Activated CD8-positive, alpha-beta memory T cell treated with anti-CD3 and anti-CD28 coated beads for 4 hours (primary cell): ENCODE results near the gene KIAA0753.

Experiments
- DNase-seq, 2 donors: peaks; one replicate each; pipeline ENCODE4 v3.0.0-alpha.2; 2020; ENCODE audit warnings: low read depth in 2 of 2

Gene KIAA0753

DNA sequence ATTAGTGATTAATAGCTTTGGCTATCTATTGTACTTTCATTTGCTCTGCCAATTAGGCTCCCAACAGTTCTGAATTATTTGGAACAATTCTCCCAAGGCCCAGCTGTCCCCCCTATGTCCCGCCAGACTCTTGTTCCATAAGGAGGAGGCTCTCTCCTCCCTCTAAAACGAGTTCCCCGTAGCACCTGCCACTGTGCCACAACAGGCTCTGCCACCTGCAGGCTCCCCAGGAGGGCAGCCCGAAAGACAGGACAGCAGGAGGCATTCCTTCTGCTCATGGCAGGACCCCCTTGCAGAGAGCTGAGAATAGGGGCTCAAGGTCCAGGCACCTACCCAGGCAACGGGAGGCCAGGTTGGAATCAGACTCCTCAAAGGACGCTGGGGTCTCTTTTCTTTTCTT, 93.2 kb downstream of the KIAA0753 start:
- DNase-seq = no peak

DNA sequence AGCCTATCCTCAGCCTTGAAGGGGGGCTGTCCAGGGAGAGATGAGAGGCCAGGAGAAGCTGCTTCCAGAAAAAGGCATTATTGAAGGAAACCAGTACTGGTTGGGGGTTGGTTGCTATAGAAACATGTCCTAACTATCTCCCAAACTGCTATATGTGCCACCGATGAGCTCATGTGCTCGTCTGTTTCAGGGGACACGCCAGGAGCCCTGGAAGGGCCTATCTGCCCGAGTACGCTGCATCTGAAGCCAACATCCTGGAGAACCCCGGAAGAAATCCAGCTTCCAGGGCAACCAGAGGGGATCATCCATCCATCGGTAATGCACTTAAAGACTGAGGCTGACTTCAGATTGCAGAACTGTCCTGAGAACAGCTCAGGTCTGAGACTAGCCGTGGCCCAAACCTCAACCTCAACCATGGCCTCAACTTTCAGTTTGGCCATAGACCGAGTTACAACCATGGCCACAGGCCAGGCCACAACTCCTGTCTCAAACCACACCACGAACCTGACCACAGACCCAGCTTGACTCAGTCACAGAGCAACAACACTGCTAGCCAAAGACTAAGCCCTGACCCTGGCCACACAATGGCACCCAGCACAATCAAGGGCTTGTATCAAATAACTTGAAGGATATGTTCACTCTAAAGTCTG, 94.3 kb downstream of the KIAA0753 start:
- DNase-seq = no peak

DNA sequence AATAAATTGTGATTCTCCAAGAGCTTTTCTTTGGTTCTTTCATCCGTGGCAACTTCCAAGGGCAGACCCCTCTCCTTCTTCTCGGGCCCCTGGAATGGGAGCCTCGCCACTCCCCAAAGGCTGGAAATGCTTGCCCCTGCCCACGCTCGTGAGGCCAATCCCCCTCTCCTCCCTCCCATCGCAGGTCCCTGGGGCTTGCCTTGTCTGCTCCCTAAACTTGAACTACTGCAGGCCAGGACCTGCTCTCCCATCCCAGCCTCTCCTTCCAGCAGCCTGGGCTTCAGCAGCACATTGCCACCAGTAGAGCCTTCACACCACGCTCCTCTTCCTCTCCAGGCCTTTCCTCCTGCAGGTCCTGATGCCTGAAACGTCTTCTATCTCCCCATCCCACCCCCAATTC, 95.2 kb downstream of the KIAA0753 start:
- no peak for DNase-seq

DNA sequence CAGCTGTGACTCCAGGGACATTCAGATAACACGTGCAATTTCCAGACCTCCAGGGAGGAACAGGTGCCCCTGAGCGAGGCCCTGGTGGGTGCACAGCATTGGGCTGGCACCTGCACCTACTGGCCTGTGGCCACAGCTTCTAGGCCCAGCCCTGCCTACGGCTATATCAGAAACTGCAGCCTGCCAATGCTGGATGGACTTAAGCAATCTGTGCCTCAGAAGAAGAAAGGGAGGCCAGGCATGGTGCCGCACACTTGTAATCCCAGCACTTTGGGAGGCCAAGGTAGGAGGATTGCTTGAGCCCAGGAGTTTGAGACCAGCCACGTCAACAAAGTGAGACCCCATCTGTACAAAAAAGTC, 96.5 kb downstream of the KIAA0753 start:
- DNase-seq = no peak

DNA sequence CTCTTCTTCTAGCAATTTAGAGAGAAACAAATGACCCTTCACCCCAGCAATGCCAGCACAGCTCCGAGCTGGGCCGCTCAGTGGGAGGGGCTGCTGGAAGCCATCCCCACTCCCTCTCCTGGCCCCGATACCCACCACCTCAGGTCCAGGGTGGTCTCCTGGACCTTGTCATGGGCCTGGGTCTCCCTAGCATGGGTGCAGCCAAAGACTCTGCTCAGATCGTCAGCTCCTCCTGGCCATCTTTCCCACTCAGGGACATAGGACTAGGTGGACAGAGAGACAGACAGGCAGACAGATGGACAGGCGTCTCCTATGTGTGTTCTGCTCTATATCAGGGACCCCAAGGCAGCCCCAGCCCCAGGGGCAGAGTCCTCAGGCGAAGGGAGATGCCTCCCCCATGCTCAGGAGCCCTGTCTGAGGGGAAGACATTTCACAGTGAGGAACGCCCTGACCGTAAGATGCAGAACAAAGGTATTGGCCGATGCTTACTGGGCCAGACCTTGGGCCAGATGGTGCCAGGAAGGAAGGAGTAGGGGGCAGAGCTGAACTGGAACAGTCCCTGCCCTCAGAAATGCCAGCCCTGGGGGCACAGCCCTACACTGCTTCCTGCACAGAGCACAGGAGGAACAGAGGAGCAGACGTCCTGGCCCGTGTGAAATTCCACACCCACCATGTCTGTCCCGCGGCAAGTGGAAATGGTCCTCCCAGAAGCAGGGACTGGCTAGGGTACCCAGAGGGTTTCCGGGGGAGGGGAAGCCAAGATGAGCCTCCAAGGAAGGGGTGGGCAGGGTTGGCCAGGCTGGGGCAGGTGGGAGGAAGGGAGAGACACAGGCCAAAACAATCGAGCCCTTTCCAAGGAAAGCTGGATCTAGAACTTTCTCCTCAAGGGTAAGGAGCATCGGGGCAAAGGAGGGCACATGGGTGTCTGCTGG, 97.2 kb downstream of the KIAA0753 start:
- no peak for DNase-seq

DNA sequence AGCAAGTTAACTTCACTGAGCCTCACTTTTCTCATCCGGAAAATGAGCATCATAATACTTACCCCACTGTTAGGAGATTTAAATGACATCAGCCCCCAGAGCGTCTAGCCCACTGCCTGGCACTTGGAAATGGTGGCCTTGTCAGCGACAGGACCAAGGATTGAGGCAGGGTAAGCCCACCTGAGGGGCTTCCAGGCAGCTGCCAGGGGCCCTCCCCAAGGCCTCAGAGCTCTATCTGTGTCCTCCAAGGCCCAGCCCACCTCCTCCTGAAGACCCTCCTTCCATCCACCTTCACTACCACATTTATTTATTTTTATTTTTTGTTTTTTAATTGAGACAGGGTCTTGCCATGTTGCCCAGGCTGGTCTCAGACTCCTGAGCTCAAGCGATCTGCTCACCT, 97.9 kb downstream of the KIAA0753 start:
- DNase-seq = no peak

DNA sequence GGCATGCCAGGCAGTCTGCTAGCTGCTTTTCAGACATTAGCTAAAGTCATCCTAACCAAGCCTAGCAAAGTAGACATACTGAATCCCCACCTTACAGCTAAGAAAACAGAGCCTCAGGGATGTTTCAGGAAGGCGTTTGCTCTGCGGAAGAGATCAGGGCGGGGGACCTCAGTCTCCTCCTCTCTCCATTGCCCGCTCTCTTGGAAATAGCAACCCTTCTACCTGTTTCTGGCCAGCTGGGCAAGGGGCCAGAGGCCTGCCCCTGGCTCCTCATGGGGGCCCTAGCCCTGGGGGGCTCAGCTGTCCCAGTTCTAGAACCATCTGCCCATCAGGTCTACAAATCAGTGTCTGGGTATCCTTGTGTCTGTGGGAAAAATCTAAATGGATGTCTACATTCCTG, 98.6 kb downstream of the KIAA0753 start:
- no peak for DNase-seq

DNA sequence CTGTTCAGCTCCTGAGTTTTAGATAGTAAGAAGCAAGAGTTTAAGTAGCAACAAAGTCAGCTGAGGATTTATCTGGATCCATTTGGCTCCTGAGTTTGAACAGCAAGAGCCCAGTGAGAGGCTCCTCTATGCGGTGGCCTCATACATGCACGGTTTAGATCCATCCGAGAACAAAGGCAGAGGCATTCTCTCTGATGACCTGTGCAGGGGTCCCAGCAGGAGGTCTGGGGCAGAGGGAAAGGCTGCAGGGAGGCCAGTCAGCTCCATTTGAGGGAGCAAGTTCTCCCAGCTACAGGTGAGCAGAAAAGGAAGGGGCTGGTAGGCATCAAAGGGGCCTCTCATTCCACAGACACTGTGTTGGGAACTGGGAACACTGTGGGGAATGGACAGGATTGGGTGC, 100.6 kb downstream of the KIAA0753 start:
- DNase-seq = no peak

DNA sequence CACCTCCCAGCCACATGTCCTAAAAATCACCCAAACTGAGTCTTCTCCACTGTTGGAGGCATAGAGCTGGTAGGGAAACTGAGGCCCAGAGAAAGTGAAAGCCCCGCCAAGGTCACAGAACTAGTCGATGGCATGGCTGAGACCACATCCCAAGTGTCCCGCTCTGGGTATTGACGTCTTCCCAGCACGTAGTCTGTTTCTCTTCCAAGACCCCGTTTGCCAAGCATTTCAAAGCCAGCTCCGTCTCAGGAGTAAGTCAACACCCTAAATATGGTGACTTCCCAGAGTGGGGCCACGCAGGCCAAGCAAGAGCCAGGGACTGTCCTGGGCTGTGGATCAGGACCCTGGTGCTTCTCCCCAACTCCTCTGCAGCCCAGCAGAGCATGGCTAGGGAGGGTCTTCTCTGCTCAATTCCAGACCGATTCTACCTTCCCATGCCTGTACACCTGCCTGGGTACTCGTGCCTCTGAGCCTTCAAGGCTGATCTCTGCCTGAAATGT, 103.9 kb downstream of the KIAA0753 start:
- no peak for DNase-seq

DNA sequence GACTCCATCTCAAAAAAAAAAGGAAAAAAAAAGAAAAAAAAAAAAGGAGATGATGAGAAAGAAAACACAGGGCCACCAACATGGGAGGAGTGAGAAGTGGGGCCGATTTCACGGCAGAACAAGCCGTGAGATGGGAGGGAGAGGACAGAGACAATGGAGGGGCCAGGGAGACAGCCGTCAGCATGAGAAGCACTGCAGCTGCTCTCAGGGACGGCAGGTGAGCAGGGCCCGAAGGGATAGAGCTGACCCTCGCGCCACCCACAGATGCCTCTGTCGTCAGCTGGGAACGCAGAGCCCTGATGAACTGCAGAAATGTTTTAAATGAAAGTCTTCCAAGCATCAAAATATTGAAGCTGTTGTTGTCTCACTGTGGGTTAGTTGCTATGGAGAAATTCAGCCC, 104.5 kb downstream of the KIAA0753 start:
- no peak for DNase-seq

DNA sequence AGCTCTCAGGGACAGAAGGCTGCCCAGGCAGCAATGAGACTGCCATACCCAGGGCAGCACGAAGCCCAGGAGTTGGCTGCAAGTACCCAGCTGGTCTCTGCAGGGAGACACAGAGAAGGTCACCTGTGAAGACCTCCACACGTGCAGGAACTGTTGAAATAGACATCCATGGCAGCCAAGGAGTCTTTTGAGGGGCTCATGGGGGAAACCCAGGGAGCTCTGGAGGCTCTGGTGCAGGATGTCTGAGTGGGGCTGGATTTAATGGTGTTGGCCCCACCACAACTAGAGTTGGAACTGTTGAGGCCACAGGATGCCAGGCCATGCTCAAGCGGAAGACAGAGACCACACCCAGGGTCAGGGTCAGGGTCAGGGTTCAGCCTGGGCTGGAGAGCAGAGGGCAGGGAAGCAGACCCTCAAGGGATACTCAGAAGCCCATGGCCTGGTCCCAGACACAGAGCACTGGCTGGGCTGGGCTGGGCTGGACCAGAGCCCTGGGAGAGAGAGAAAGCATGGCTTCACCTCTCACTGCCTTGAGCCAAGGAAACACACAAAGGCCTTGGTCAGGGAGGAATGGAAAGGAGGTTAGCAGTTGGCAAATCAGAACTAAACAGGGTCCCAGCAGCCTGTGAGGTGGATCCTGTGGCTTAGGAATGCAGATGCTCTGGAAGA, 105.5 kb downstream of the KIAA0753 start:
- no peak for DNase-seq

DNA sequence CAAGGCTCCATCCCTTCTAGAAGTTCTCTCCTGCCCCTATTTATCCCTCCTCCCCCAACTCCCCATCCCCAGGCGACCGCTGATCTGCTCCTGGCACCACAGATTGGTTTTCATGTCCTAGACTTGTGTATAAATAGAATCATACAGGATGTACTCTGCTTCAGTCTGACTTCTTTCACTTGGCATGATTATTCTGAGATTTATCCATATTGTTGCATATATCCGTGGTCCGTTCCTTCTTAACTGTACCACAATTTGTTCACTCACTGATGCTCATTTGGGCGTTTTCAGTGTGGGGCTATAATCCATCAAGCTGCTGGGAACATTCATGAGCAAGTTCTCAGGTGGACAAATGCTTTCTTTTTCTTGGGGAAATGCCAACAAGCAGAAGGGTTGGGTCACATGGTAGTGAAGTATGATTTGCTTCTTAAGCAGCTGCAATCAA, 108.0 kb downstream of the KIAA0753 start:
- no peak for DNase-seq

DNA sequence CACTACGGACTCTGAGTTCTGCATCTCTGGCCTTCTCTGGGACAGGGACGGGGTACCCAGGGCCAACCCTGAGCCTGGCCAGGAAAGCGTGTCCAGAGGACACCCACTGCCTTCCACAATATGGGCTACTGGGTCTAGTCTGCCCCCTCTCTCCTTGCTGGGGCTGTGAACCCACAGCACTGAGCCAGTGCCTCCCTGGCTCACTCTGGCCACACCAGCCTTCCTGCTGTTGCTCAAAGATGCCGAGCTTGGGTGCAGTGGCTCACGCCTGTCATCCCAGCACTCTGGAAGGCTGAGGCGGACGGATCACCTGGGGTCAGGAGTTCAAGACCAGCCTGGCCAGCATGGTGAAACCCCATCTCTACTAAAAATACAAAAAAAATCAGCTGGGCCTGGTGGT, 108.9 kb downstream of the KIAA0753 start:
- DNase-seq = no peak

DNA sequence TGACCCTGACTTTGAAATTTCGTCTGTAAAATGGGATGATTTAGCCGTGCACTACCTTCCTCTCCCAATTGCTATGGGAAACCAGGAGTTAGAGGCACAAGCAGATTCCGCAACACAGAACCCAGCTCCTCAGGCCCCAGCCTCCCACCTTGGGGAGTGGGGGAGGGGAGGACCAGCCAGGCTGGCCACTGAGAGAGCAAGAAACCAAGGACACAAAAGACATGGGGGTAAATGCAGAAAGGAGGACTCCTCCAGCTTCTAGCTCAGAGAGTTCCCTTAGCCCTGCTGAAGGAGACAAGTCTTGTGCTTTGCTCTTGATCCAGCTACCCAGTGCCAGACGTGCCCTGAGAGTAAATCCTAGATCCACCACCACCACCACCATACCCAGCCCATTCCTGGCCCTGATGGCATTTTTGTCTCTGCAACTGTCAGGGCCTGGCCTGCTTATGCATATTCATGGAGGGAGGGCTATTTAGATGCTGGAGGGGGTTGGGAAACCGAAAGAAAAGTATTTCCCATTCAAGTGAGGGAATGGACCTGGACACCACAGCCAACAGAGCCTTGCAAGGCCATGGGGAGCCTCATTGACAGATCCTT, 110.1 kb downstream of the KIAA0753 start:
- DNase-seq = no peak

DNA sequence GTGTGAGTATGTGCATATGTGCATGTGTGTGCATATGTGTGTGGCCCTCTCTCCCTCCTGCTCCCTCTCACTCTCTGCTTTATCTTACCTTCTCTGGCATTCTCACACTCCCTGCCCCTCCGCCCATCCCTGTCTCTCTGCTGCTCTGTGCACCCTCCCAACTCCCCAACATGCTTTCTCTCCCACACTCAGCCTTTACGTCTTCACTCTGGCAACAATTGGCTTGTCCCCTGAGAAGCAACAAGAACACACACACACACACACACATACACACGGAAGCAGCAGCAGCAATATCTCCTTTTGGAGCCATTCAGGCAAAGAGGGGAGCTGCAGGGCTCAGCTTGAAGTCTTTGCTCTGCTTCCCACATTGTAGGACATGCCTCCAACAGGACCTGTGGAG, 112.0 kb downstream of the KIAA0753 start:
- DNase-seq = no peak
